DMS79 (cell line): ENCODE data around the gene ADAMTS16.
"Not testable (repeated sequence)": the region's sequence is repeated elsewhere in the genome, so short reads cannot be mapped to it uniquely, and the experiment has no call there.

Experiments used
- DNase-seq: peaks from one replicate; lab custom pipeline; 2025; lab: John Stamatoyannopoulos, UW

The ADAMTS16 gene, protein sequence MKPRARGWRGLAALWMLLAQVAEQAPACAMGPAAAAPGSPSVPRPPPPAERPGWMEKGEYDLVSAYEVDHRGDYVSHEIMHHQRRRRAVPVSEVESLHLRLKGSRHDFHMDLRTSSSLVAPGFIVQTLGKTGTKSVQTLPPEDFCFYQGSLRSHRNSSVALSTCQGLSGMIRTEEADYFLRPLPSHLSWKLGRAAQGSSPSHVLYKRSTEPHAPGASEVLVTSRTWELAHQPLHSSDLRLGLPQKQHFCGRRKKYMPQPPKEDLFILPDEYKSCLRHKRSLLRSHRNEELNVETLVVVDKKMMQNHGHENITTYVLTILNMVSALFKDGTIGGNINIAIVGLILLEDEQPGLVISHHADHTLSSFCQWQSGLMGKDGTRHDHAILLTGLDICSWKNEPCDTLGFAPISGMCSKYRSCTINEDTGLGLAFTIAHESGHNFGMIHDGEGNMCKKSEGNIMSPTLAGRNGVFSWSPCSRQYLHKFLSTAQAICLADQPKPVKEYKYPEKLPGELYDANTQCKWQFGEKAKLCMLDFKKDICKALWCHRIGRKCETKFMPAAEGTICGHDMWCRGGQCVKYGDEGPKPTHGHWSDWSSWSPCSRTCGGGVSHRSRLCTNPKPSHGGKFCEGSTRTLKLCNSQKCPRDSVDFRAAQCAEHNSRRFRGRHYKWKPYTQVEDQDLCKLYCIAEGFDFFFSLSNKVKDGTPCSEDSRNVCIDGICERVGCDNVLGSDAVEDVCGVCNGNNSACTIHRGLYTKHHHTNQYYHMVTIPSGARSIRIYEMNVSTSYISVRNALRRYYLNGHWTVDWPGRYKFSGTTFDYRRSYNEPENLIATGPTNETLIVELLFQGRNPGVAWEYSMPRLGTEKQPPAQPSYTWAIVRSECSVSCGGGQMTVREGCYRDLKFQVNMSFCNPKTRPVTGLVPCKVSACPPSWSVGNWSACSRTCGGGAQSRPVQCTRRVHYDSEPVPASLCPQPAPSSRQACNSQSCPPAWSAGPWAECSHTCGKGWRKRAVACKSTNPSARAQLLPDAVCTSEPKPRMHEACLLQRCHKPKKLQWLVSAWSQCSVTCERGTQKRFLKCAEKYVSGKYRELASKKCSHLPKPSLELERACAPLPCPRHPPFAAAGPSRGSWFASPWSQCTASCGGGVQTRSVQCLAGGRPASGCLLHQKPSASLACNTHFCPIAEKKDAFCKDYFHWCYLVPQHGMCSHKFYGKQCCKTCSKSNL

GRCh38 chr5:5139777-5140478 lies at the start of gene ADAMTS16:
Gene ADAMTS16 (plus strand): TSS chr5:5140330. CDS start chr5:5140468, 138 bp downstream.
- DNase-seq: no peak

GRCh38 chr5:5092149-5092548 lies 48.0 kb upstream of the ADAMTS16 start:
- no peak for DNase-seq

DNA sequence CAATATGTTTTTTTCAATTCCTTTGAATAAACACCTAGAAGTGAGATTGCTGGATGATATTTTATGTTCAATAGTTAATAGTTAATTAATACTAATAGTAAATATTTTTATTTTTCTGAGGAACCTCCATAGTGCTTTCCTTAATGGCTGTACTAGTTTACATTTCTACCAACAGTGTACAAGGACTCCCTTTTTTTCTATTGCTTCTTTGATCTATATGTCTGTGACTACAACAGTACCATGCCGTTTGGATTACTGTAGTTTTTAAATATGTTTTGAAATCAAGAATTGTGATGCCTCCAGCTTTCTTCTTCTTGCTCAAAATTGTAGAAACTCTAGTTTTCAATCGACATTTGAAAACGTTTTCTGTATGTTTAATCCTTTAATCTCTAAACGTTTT lies 39.5 kb upstream of the ADAMTS16 start:
- DNase-seq: no peak

DNA sequence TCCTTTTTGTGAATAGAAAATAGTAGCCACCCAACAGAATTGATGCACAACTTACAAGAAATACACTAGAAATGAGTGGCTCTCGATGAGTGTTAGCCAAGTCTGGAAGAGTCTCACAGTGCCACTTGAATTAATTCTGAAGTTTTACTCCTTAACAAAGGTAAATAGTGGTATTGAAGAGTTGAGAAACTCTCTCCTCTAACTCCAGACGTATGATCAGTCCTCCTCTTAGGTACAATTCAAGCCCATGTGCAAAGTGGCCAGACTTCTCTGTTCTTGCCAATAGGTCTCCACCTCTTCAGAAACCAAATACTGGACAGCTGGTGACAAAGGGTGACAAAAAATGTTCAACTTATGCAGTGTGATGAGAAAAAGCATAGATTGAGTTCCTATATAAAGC lies 38.5 kb upstream of the ADAMTS16 start:
- DNase-seq: no peak

- no peak for DNase-seq
Measured at GRCh38 chr5:5103245-5103644, 36.9 kb upstream of the ADAMTS16 start.

- DNase-seq: no peak
Measured at GRCh38 chr5:5104550-5104949, 35.6 kb upstream of the ADAMTS16 start.

- no peak for DNase-seq
Measured at GRCh38 chr5:5105531-5105930, 34.6 kb upstream of the ADAMTS16 start.

GRCh38 chr5:5116956-5117355 lies 23.2 kb upstream of the ADAMTS16 start:
- no peak for DNase-seq

DNA sequence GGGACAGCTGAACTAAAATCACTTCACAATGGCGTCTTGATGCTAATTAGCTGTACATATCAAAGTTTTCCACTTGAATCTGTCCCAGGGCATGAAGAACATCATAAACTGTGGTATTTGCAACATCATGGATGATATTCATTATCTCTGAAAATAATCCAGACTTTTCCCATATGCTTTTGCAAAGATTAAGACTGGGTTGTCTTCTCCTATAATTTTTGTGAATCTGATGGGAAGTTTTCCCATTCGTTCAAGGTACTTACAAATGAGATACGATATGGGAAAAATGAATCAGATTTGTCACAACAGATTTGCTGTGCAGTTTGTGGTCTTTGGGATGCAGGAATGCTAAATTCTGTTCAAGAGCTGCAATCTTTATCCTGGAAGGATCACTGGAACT lies 17.4 kb upstream of the ADAMTS16 start:
- no peak for DNase-seq

DNA sequence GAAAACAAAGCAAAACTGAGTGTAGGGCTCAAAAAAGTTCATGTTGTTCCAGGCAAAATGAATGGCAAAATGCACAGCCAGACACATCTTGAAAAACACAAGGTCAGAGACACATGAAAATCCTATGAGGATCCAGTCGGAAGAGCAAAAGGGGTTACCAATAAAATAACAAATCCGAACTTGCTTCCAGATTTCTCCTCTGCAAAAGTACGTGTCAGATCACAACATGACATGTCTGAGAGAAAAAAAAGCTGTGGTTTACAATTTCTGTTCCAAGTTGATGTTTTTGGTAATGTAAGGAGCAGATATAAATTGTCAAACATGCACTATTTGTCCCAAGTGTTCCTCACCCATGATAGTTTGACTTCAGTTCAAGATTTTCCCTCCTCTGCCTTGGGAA lies 15.9 kb upstream of the ADAMTS16 start:
- DNase-seq: no peak

DNA sequence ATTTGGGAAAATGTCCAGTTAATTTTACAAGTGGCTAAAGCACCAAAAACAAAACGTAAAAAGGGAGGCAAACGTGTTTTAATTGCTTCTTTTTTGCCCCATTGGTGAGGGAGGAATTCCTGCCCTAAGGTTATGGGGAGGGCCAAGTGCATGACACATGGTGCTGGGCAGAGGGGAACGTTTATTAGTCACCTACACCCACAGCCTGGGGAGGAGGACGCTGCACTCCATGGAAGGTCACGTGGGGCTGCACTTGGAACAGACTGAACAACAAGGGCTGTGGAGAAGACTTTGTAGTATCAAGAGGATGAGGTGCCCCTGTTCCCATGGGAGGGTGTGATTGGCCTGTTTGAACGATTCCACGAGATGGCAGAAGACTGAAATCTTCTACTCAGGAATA lies 13.7 kb upstream of the ADAMTS16 start:
- no peak for DNase-seq

DNA sequence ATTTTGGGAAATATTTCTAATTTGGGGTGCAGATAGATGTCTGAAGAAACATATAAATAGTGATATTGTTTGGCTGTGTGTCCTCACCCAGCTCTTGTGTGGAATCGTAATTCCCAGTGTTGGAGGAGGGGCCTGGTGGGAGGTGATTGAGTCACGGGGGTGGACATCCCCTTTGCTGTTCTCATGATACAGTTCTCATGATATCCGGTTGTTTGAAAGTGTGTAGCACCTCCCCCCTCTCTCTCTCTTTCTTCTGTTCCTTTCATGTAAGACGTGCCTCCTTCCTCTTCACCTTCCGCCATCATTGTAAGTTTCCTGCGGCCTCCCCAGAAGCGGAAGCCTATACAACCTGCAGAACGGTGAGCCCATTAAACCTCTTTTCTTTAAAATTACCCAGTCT lies 11.4 kb upstream of the ADAMTS16 start:
- no peak for DNase-seq

DNA sequence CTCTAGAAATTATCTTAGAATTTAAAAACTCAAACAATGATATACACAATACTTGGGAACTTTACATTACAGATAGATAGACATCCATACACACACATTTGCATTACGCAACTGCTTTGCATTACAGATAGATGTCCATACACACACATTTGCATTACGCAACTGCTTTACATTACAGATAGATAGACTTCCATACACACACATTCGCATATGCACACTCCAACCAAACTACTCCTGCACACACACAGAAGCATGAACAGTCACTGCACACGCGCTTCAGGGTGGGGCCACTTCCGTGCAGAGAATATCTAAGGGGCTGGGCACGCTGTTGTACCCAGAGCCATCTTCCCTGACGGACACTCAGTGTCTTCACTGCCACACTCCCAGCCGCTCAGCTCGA lies 7.9 kb upstream of the ADAMTS16 start:
- DNase-seq: no peak

DNA sequence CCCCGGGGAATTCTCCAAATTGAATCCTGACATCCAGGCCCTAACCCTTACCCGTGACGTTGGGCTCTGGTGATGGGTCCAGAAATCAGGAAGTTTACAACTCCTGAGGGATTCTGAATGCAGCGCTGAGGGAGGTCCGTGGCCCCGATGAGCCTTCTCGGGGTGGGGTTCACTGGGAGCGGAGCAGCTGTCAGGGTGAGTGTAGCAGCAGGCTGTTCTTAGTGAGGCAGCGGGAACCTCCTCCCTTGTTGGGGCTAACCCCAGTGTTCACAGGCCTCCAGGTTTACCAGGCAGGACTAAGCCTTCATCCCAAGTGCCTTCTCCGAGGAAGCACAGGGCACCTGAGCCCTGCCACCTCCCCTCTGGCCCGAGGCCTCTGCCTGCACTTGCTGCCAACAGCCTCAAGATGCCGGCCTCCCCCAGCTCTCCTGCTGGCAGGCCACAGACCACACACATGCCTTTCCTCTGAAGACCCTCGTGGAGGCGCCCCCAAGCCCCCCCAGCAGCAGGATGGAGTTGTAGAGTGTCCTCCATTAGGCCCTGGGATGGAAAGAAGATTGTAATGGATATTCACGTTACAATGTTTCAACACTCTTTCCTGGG lies 7.3 kb upstream of the ADAMTS16 start:
- DNase-seq: no peak

GRCh38 chr5:5134107-5134506 lies 6.0 kb upstream of the ADAMTS16 start:
- no peak for DNase-seq

DNA sequence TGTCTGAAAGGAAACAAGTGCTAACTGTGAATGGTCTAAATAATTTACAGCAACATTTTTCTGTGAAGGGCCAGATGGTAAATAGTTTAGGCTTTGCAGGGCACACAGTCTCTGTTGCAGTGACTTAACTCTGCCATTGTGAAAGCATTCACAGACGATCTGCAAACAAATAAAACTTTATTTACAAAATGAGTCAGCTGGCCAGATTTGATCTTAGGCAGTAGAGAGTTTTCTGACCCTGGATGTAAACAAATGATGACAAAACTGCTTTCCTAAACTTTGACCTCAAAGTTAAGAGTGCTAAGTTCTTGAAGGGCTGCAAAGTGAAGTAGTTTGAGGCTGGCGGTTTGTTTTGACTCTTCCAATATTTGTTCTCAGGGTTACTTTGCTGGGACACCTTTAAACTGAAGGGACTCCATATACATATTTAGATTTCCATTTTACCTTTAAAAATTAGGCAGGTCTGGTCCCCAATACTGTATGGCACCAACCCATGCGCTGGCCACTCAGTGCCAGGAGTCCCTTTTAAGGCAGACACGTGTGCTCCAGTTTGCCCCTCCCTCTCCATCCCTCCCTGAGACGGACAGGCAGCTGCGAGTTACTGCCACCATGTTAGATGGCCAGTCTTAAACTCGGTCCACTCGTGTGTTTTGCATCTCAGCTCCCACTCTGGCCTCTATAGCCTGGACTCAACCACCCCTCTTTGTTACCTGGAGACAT lies 4.0 kb upstream of the ADAMTS16 start:
- no peak for DNase-seq

DNA sequence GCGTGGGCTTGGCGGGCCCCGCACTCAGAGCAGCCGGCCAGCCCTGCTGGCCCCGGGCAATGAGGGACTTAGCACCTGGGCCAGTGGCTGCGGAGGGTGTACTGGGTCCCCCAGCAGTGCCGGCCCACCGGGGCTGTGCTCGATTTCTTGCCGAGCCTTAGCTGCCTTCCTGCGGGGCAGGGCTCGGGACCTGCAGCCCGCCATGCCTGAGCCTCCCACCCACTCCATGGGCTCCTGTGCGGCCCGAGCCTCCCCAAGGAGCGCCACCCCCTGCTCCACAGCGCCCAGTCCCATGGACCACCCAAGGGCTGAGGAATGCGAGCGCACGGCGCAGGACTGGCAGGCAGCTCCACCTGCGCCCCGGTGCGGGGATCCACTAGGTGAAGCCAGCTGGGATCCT lies 2.3 kb upstream of the ADAMTS16 start:
- not testable (repeated sequence) for DNase-seq

GRCh38 chr5:5139336-5139776 lies 774 bp upstream of the ADAMTS16 start:
- no peak for DNase-seq

GRCh38 chr5:5140479-5141338 lies 579 bp downstream of the ADAMTS16 start:
- DNase-seq: no peak

DNA sequence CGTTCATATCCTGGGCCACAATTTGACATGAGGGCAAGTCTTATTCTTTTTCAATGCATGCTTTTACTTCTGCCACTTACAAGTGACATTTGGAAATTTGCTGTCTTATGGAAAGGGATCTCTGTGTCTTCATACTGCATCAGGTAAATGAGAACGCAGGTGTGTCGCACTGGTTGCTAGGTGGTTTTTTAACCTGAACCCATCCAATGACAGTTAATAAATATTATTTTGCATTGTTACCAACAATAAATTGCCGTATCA lies 1.1 kb downstream of the ADAMTS16 start:
- no peak for DNase-seq
